ENCODE measurements around the gene MAGI1.

GRCh38 chr3:66039590-66039887, 821 bp upstream of the MAGI1 start:
- TF ChIP-seq EZH2 (IDR thresholded peaks at IDR 0.05; ENCODE audit: borderline replicate concordance, insufficient read depth, low read depth, low read length, poor library complexity, severe bottlenecking) (no peak), CTCF (IDR thresholded peaks at IDR 0.05) (no peak)
